C4-2B (cell line): Measurements from ENCODE around the gene COPG2.

ENCODE experiments used
- CTCF ChIP-seq: fragments of 450-650 bp; conservative IDR thresholded peaks from 2 replicates; pipeline ENCODE4 v1.5.1; 2017; ENCODE audit warnings: mild to moderate bottlenecking
- ZFX ChIP-seq: fragments of 450-650 bp; IDR thresholded peaks from 2 replicates; pipeline ENCODE4 v1.6.1; 2017

- TF ChIP-seq CTCF (no peak), ZFX (no peak)
These were observed 40.2 kb upstream of the COPG2 start for GRCh38 chr7:130708766-130709165.
